NCI-H460 (cell line): Measurements from ENCODE around the gene CARD9. TPM values are rescaled to one million over a fixed set of nuclear protein-coding genes. Genes with fewer than 3 reads are reported as not detected.

ENCODE experiments used
- DNase-seq: peaks from one replicate; pipeline ENCODE4 v3.0.0-alpha.2; 2016; ENCODE audit warnings: low read depth; ENCODE audit errors: extremely low read depth
- total RNA-seq: library from RNA; depleted of rRNA; stranded (reverse); fragments of >200 nt; shearing (Covaris generic); gene quantifications from 2 replicates; pipeline ENCODE4 v1.2.3, GENCODE V29; 2014

Gene CARD9
- total RNA-seq, 1 experiment from 2014 or later: 0.22 TPM

DNA sequence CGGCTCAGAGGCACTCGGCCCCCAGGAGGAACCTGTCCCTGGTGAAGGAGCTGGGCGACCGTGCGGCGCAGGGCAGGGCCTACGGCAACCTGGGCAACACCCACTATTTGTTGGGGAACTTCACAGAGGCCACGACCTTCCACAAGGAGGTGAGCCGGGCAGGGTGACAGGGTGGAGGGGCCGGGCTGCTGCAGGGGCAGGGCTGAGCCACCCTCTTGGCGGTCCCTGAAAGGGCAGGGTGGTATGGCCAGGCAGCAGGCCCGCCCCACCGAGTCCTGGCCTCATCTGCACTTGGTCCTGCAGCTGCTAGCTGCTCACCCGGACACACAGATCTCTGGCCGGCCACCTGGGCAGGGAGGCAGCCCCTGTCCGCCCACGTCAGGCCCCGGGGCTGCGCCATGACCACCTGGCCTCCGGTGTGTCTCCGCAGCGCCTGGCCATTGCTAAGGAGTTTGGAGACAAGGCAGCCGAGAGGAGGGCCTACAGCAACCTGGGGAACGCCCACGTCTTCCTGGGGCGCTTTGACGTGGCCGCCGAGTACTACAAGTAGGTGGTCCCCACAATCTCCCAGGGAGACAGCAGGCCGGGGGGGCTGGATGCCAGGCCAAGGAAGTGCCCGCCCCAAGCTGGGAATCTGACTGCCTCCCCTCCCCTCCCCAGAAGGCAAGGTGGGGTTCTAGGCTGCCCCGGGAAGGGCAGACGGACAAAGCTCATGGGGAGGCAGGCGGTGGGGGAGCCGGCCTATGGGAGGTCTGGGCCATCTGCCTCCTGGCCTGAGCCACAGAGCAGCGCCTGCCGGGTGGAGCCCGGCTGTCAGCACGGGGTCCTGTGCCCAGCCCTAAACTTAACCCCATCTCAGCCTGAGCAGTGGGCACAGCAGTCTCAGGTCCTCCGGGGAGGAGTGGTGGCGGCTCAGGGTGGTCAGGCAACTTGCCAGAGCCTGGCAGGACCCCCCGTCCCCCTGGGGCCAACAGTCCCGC is 35.8 kb downstream of the CARD9 start:
- DNase-seq: no peak

DNA sequence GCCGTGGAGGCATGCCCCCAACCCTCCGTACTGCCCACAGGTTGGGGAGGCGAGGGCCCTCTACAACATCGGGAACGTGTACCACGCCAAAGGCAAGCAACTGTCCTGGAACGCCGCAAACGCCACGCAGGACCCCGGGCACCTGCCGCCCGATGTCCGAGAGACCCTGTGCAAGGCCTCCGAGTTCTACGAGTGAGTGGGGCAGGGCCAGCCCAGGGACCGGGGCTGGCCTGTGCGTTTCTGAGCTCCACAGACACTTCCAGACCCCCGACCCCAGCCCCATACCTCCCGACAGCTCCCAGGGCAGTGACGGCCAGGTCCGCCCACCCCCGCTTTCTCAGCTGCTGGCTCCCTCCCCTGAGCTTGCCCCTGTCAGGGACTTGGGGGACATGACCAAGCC is 36.6 kb downstream of the CARD9 start:
- no peak for DNase-seq

- no peak for DNase-seq
These were observed 37.2 kb downstream of the CARD9 start for GRCh38 chr9:136336156-136336870.

DNA sequence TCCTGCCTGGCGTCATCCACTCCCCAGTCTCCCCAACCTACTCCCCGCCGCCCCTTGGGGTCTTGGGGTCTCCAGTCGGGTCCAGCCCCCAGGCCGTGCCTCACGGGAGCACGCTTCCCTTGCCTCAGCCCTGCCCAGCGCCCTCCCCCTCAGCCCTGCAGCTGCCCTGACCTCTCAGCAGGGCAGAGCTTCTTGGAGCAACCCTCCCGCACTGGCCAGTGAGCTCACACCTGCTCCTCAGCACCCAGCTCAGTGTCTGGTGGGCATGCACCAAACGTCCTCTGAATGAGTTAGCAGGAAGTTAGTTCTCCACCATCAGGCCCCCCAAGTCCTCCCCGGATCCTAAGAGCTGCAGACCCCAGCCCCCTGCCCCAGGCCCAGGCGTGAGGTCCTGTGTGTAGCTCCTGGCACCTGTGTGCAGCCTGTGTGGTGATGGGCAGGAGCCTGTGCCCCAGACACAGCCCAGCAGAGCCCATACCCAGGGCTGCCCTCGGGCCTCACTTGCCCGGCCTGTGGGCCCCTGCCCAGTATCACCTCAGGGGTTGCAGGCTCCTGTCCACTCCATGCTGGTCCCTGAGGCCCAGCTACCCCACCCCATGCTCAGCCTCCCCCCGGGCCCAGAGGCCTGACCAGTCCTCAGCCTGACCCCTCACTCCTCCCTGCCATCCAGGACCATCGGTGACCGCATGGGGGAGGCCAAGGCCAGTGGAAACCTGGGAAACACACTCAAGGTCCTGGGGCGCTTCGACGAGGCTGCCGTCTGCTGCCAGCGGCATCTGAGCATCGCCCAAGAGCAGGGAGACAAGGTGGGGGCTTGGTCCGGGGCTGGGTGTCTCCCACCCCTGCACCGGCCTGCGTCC is 37.9 kb downstream of the CARD9 start:
- no peak for DNase-seq

DNA sequence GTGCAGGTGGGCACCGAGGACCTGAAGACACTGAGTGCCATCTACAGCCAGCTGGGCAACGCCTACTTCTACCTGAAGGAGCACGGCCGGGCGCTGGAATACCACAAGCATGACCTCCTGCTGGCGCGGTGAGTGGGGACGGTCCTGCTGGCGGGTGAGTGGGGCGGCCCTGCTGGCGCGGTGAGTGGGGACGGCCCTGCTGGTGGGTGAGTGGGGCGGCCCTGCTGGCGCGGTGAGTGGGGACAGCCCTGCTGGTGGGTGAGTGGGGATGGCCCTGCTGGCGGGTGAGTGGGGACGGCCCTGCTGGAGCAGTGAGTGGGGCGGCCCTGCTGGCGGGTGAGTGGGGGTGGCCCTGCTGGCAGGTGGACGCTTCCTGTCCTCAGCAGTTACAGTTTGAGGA is 38.9 kb downstream of the CARD9 start:
- DNase-seq: no peak

GRCh38 chr9:136333486-136333885 is 40.0 kb downstream of the CARD9 start:
- DNase-seq: no peak

- no peak for DNase-seq
These were observed 40.4 kb downstream of the CARD9 start for GRCh38 chr9:136333045-136333444.

GRCh38 chr9:136332482-136332983 is 40.9 kb downstream of the CARD9 start:
- no peak for DNase-seq

DNA sequence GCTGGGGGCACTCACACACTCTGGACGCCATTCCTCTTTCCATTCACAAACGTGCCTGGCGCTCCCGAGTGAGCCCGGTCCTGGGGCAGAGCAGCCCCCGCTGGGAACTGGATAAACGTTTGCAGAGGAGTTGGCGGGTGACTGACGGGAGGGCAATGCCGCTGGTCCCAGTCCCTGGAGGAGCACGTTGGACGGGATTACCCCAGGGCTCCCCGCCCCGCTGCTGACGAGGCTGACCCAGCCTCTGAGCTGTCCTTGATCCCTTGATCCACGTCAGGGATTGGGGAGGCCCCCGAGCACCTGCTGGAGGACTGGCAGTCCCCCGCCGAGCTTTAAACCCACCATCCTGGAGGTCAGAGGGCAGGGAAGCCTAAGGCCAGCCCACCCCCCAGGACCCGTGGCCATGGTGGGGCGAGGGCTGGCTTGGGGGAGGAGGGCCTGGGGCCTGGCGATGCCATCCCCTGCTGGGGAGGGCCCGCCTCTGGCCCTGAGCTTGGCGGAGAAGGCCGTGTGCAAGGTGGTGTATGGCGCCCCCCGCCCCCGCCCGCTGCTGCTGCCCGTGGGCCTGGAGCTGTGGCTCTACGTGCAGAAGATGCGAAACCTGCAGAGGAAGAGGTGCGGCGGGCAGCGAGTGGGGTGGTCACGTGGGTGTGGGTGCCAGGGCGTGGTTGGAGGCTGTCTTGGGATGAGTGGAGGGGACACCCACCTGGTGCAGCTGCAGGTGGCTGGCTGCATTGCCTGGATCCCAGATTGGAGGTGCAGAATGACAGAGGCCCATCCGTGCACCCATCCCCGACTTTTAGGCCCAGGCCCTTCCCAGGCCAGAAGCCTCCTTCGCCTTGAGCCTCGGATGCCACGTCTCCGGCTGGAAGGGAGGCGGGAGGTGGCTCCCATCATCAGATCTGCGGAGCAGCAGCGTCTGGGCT is 41.6 kb downstream of the CARD9 start:
- no peak for DNase-seq

DNA sequence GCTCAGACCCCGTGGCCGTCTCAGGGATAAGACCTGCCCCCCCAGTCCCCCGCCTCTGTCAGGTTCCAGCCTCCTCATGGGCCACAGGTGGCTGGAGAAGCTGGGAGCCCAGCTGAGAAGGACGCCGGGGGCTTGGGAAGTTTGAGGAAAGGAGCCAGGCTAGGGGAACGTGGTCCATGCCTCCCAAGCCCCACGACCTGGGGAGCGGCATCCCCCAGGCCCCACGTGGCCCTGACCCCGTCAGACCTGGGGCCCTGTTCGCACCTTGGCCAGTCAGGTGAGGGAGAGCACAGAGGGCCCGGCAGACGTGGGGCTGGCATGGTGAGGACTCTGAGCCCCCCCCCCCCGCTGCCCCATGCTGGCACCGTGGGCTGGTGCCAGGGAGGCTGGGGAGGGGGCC is 42.4 kb downstream of the CARD9 start:
- no peak for DNase-seq

DNA sequence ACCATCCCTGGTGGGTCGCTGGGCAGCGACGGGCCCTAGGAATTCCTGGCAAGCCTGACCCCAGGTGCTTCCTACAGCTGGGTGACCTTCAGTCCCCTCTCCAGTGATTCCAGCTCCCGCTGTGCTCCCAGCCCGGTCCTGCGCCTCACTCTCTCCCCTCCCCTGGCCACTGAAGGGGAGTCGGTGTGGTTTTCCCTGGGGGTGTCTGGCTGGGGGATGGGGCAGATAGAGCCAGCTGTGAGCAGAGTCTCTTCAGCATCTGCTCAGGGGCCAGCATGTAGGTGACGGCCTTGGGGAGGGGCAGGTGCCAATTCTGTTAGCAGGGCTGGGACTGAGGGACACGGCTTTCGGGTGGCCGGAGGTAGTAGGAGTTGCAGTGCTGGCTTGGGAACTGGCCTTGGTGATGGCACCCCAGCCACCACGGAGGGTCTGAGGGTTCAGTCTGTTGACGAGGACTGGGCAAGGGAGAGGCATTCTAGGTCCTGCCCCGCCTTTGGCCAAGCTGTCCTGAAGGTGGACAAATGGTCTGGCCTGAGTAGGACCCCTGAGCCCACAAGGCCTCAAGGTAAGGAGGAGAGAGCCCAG is 43.0 kb downstream of the CARD9 start:
- no peak for DNase-seq

GRCh38 chr9:136329636-136330405 is 43.6 kb downstream of the CARD9 start:
- DNase-seq: no peak

- DNase-seq: no peak
These were observed 44.2 kb downstream of the CARD9 start for GRCh38 chr9:136329211-136329627.

DNA sequence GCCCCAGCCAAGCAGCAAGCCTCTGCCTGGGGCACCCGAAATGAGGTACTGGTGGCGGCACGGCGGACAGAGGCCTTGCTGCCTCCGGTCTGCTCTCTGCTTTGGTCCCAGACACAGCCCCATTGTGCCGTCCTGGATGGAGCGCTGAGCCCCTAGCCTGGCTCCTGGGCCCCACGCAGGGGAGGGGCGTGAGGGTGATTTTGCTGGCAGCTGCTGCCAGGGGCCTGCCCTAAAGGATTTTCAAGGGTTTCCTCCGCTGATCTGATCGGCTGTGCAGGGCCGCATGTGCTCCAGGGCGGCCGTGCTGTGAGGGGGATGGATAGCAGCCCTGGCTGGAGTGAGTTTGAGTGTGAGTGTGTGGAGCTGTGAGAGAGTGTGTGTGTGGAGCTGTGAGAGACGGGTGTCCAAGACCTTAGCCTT is 44.8 kb downstream of the CARD9 start:
- DNase-seq: no peak

GRCh38 chr9:136328011-136328621 is 45.4 kb downstream of the CARD9 start:
- DNase-seq: no peak

DNA sequence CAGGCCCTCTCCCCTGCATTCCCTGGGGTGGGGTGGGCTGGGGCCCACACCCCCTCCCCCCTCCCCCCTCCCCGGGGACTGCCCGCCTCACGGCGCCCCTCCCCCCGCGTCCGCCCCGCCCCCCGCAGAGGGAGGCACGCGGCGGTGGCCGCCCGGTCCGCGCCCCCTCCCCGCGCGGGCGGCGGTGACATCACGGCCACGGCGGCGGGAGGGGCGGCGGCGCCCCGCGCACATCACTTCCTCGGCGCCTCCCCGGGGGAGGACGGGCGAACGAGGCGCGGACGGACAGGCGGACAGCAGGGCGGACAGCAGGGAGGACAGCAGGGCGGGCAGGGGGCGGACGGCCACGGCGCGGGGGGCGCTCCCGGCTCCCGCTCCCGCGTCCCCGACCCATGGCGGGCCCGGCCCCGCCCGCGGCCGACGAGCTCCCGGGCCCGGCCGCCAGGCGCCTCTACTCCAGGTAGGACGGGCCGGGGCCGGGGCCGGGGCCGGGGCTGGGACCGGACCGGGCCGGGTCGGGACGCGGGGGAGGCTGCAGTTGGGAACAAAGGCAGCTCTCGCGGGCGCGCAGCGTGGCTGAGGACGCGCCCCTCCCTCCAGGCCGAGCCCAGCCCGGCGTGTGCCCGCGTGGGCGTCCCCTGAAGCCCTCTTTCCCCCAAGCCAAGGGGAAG is 46.0 kb downstream of the CARD9 start, which contains the start of gene GPSM1:
Gene GPSM1, plus strand, starts transcription at position 236 of the 671 bp plus-strand sequence. Its CDS starts 157 bp downstream, at position 393.
- no peak for DNase-seq

- DNase-seq: no peak
These were observed 46.6 kb downstream of the CARD9 start for GRCh38 chr9:136326761-136327303.
